ENCODE results near the gene AUTS2. TPM values are rescaled to one million over a fixed set of nuclear protein-coding genes. Genes with fewer than 3 reads are reported as not detected.

AUTS2 gene
- total RNA-seq, 1 experiment from 2014 or later: 7.4 TPM

GRCh38 chr7:69599286-69599954, 1.1 kb downstream of the AUTS2 start:
- no peak for DNase-seq (ENCODE audit: extremely low read depth, low read depth)

GRCh38 chr7:69599955-69600709, 1.9 kb downstream of the AUTS2 start:
- DNase-seq (ENCODE audit: extremely low read depth, low read depth): no peak

GRCh38 chr7:69600710-69601519, 2.6 kb downstream of the AUTS2 start:
- DNase-seq (ENCODE audit: extremely low read depth, low read depth): no peak

GRCh38 chr7:69602522-69602921, 4.2 kb downstream of the AUTS2 start:
- DNase-seq (ENCODE audit: extremely low read depth, low read depth): no peak

DNA sequence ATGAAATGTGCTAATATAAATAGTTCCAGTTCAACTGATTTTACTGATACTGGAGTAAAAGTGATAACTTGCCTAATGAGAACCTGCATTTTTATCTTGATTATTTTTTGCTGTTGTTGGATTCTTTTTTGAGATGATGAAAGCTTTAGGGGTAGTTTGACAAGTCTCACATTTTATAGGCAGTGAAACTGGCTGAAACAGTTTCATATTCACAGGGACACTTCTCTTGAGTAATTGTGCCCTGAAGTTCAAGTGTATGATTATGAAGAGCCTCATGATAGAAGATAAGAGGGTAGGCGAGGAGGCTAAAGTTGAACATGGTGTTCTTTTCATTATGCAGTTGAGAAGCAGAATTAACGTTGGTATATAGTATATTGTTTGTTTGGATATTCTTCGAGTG, 5.1 kb downstream of the AUTS2 start:
- DNase-seq (ENCODE audit: extremely low read depth, low read depth): no peak

DNA sequence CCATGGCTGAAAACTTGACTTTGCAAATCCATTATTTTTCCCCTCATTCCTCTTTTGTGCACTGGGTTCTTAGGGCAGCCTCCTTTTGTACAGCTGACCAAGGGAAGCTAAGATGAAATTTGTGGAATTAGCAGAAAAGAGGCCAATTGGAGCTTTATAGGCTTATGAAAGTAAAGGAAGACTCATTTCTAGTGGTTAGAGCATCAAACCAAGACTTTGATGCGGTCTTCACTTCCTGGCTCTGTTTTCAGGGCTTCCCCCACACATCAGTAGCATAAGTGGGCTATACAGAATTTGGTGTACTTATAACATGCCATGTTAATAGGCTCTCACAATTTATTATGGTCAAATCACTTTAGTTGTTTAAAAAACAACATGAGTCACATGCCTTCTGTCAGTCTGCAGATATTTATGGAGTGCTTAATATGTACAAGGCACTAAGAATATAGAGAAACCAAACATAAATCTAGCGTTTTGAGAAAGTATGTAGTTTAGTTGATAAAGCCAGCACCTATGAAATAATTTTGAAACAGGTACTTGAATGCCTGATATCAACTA, 5.7 kb downstream of the AUTS2 start:
- no peak for DNase-seq (ENCODE audit: extremely low read depth, low read depth)

DNA sequence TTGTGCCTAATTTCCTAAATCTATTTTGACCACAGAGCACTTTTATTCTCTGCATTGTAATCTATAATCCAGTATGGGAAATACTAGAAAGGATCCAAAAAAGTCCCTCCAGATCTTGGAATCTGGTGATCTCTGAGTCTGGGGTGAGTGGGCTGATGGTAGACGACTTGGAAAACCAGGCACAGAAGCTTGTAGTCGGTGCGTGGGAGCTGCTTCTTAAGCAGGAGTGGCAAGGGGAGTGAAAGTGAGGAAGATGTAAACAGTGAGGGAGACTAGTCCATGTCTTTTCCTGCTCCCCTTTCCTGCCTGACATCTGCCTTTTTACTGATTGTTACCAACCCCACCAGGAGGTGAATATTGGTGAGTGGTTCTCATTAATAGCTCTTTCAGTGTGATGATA, 6.8 kb downstream of the AUTS2 start:
- no peak for DNase-seq (ENCODE audit: extremely low read depth, low read depth)

DNA sequence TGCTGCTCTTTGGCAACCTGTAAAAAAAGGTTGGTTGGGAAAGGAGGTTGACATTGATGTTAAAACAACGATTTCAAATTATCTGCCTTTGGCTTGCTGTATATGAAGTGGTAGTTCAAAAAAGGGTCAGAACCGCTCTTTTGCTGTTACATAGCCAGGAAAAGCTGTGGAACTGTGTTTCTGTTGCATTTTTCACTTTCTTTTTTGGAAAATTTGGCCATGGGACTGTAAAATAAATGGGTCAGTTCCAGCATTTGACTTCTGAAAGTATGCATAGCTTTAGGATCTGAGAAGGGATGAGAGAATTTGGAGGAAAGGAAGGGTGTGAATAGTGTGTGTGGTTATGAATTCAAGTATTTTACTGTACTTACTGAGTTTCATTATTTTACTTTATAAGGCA, 7.3 kb downstream of the AUTS2 start:
- no peak for DNase-seq (ENCODE audit: extremely low read depth, low read depth)

GRCh38 chr7:69608049-69608448, 9.8 kb downstream of the AUTS2 start:
- no peak for DNase-seq (ENCODE audit: extremely low read depth, low read depth)

DNA sequence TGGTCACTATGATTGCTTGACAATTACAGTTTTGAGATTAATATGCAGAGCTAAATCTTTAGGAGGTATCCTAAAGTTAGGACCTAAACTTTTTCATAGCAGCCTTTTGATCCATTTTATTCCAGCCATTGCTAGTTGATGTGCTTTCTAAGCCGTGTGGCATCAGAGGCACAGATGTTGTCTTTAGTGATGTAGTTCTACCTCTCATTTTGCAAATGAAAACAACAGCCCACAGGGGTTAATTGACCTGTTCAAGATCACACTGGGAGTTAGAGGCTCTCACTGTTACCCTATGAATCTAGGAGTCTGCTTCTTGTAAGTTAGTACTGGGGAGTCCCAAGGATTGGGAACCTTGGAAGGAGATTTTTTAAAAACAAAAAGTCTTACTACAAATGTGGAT, 10.6 kb downstream of the AUTS2 start:
- DNase-seq (ENCODE audit: extremely low read depth, low read depth): no peak

DNA sequence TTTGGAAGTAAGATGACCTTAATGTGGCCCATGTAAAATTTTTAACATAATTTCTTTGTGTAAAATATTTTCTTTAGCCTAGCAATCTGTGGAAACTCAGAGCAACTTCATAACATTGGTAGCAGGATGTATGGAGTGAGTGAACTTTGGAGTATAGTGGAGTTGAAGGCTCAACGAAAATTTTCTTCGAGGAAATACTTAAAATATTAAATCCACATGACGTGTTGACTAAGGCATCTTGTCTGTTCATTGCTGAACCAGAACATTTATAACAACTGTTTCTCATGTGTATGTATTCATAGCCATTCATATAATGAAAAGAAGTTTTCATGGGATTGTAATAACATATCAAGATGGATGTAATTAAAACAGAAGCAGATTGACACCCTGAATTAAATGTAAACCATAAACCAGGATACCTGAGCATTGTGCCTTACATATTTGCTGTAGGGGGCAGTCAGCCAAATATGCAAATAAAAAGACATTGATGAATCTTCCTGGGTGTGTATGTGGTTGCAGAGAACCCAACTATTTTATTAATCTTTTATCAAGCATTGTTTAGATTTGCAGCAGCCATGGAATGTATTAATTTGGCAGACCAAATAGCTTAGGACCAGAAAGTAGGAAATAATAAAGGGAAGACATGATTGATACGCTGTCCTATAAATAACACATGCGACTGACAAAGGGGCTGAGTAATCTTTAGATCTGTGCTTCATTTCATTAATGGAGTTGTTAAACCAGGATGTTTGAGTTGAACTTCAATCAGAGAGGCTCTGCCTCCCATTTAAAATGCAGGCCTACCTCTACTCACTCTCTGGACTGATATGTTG, 11.5 kb downstream of the AUTS2 start:
- no peak for DNase-seq (ENCODE audit: extremely low read depth, low read depth)

DNA sequence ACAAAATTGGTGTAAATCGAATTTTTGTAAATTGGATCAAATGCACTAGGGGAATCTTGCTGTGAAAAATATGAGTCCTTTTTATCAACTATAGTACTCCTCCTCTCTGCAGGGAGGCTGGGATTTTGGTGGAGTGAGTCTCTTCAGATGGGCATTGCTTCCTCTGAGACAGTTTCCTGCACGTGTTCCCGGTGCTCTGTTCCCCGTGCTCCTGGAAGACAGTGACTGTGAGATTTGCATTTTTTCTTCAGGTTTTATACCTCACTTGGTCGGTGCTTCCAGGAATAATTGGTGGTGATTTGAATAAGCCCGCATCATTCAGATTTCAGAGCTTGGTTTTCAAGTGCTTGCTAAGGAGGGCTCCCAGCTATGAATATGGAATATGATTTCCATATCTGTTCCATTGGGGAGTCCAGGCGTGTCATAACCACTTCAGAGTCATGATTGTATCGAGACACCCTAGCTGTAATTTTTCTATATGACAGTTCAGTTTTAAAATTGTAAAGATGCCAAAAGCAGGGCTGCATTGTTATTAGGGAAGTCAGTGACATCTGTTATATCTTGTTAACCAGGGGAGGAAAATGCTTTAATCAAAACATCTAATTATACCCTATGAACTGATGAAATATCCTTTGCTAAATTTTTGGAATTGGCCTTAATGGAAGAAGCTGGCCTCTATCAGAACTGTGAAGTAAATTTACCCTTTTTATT, 12.3 kb downstream of the AUTS2 start:
- no peak for DNase-seq (ENCODE audit: extremely low read depth, low read depth)

DNA sequence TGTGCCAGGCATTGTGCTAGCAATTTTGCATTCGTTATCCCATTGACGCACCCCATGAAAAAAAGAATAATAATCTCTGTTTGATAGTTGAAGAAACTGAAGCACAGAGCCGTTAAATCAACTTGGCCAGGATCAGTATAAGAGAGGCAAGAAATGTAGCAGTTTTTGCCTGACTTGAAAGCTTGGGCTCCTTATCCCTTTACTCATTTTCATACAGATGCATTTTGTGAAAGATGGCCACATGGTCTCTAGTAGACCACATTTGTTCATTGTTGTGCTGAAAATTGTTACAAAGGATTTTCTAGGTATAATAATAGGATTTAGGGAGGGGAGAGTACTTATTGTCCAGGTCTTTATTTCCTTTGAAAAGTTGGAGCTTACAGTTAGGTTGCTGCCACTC, 14.7 kb downstream of the AUTS2 start:
- no peak for DNase-seq (ENCODE audit: extremely low read depth, low read depth)

GRCh38 chr7:69613846-69614245, 15.6 kb downstream of the AUTS2 start:
- DNase-seq (ENCODE audit: extremely low read depth, low read depth): no peak

GRCh38 chr7:69615685-69616084, 17.4 kb downstream of the AUTS2 start:
- no peak for DNase-seq (ENCODE audit: extremely low read depth, low read depth)

- DNase-seq (ENCODE audit: extremely low read depth, low read depth): no peak
Observed at GRCh38 chr7:69617364-69617763, 19.1 kb downstream of the AUTS2 start.

- DNase-seq (ENCODE audit: extremely low read depth, low read depth): no peak
Observed at GRCh38 chr7:69619054-69619453, 20.8 kb downstream of the AUTS2 start.

DNA sequence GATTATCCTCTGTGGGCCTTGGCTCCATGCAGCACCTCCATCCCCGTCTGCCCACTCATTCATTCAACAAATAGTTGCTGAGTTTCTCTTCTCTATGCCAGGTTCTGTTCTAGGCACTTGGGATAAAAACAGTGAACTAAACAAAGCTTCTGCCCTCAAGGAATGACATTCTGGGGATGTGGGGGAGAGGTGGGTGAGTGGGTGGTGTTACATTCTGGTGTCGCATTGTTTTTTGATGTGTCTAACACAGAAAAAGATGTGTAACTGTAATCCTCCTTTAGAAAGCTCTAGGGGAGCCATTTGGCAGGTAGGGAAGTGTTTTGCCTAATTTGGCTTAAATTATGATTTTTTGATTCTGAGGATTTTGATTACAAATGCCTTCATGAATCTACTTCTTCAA, 21.4 kb downstream of the AUTS2 start:
- DNase-seq (ENCODE audit: extremely low read depth, low read depth): no peak

DNA sequence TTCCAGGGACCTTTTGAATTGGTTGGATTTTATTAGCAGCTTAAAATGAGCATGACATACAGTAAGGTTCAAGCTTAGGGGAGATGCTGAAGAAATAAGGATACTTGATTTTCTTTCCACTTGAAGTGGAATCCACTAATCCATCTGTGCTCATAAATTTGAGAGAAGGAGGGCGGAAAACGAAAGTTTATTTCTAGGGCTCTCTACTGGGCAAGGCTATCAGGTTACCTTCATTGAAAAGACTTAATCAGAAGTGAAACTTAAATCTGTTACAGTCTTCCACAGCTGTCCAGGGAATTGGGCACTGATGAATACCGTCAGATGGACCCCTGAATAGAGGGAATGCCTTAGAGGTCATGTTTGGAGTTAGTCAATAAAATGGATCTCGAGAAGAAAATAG, 21.8 kb downstream of the AUTS2 start:
- no peak for DNase-seq (ENCODE audit: extremely low read depth, low read depth)

- DNase-seq (ENCODE audit: extremely low read depth, low read depth): no peak
Observed at GRCh38 chr7:69620650-69621049, 22.4 kb downstream of the AUTS2 start.

All from NCI-H460 (cell line).